ENCODE data around the gene CYLC2. TPM values are rescaled to one million over a fixed set of nuclear protein-coding genes. Genes with fewer than 3 reads are reported as not detected.

Gene CYLC2
- total RNA-seq, 3 donors from 2014 or later (not counting 1 experiment from before 2014, with no cell fraction given): not detected

DNA sequence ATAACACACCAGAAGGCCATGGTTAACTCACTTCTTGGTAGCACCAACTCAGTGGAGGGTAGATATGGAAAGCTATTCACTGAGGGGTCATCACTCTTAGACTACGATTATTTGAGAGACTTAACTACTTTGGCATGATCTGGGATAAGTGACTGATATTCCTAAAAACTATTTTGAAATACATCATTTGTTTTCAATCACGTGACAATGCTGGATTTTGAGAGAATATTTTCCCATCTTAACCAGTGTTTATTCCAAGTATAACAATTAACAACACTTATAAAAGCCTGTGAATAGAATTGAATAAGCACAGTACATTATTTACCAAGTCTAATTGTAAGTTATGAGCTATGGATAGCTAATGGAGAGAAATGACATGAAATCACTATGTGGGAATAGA, 22.4 kb upstream of the CYLC2 start:
- Mint-ChIP-seq H3K27me3 (ENCODE audit: low read depth in 2 of 2) (no peaks in the 10 kb centered on the region), H3K9me3 (peaks cover 25 to 30% of the 10 kb centered on the region in 2 donors), H3K4me1 (no peaks in the 10 kb centered on the region), H3K27ac (no peak overlapping the region), H3K36me3 (peaks cover 26% of the 10 kb centered on the region), H3K4me3 (no peak overlapping the region)
- WGBS (ENCODE audit: insufficient coverage): 100% methylated on average over 1 of the region's 2 CpGs
- H3K4me3 ChIP-seq (ENCODE audit: low read length): no peak overlapping the region
- ATAC-seq (no peak), DNase-seq (no peak)
- no peak overlapping the region for H3K27ac ChIP-seq (ENCODE audit: low read length)
- no peaks in the 10 kb centered on the region for H3K4me1 ChIP-seq (ENCODE audit: control insufficient read depth, insufficient read depth, low read length)
- peaks cover 14% of the 10 kb centered on the region for H3K9me3 ChIP-seq (ENCODE audit: control insufficient read depth, insufficient read depth, low read length)
- intact Hi-C loops (cut with micrococcal nuclease): no loop called here
- TF ChIP-seq, protein P1, sequence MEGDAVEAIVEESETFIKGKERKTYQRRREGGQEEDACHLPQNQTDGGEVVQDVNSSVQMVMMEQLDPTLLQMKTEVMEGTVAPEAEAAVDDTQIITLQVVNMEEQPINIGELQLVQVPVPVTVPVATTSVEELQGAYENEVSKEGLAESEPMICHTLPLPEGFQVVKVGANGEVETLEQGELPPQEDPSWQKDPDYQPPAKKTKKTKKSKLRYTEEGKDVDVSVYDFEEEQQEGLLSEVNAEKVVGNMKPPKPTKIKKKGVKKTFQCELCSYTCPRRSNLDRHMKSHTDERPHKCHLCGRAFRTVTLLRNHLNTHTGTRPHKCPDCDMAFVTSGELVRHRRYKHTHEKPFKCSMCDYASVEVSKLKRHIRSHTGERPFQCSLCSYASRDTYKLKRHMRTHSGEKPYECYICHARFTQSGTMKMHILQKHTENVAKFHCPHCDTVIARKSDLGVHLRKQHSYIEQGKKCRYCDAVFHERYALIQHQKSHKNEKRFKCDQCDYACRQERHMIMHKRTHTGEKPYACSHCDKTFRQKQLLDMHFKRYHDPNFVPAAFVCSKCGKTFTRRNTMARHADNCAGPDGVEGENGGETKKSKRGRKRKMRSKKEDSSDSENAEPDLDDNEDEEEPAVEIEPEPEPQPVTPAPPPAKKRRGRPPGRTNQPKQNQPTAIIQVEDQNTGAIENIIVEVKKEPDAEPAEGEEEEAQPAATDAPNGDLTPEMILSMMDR (IDR thresholded peaks at IDR 0.05): no peak
- no peaks in the 10 kb centered on the region for H3K36me3 ChIP-seq (ENCODE audit: control insufficient read depth, insufficient read depth, low read length)
- no peaks in the 10 kb centered on the region for H3K27me3 ChIP-seq (ENCODE audit: control insufficient read depth, insufficient read depth, low read length)

DNA sequence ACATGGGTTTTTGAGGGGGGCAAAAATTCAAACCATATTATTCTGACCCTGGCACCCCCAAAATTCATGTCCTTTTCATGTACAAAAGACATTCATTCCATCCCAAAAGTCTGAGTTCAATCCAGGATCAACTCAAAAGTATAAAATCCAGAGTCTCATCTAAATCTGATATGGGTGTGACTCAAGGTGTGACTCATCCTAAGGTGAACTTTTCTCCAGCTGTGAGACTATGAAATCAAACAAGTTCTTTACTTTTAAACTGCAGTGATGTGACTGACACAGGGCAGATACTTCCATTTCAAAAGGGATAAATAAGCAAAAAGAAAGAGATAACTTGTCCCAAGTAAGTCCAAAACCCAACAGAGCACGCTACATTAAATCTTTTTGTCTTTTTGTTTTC, 20.6 kb upstream of the CYLC2 start:
- Mint-ChIP-seq H3K27me3 (ENCODE audit: low read depth in 2 of 2) (no peaks in the 10 kb centered on the region), H3K9me3 (peaks cover 17 to 27% of the 10 kb centered on the region in 2 donors), H3K4me3 (no peak overlapping the region), H3K36me3 (peaks cover 19% of the 10 kb centered on the region), H3K4me1 (no peaks in the 10 kb centered on the region), H3K27ac (no peak overlapping the region)
- H3K4me1 ChIP-seq (ENCODE audit: control insufficient read depth, insufficient read depth, low read length): no peaks in the 10 kb centered on the region
- no peaks in the 10 kb centered on the region for H3K27me3 ChIP-seq (ENCODE audit: control insufficient read depth, insufficient read depth, low read length)
- WGBS (ENCODE audit: insufficient coverage): 92% methylated on average over 1 of the region's 1 CpG
- no peaks in the 10 kb centered on the region for H3K36me3 ChIP-seq (ENCODE audit: control insufficient read depth, insufficient read depth, low read length)
- TF ChIP-seq, protein P1 (IDR thresholded peaks at IDR 0.05): no peak
- no peak overlapping the region for H3K4me3 ChIP-seq (ENCODE audit: low read length)
- intact Hi-C loops (cut with micrococcal nuclease): no loop called here
- ATAC-seq (no peak), DNase-seq (no peak)
- H3K9me3 ChIP-seq (ENCODE audit: control insufficient read depth, insufficient read depth, low read length): peaks cover 8% of the 10 kb centered on the region
- no peak overlapping the region for H3K27ac ChIP-seq (ENCODE audit: low read length)

DNA sequence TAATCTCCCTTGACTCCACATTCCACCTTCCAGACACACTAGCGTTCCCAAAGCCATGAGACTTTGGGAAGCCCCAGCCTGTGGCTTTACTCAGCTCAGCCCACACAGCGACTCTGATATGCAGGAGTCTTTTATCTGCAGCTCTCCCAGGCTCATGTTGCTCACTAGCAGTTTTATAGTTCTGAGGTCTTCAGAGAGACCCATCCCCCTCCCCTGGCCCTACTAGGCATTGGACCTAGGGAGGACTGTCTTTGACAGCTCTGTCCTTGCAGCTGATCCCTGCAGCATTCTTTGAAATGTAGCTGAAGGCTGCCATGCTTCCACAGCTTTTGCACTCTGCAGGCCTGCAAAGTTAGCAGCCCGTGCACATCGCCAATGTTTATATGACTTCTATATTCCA, 19.9 kb upstream of the CYLC2 start:
- no peak overlapping the region for H3K4me3 ChIP-seq (ENCODE audit: low read length)
- H3K9me3 Mint-ChIP-seq: peaks cover 18 to 24% of the 10 kb centered on the region in 2 donors
- 79% methylated on average over 4 of the region's 4 CpGs for WGBS (ENCODE audit: insufficient coverage)
- H3K4me3 Mint-ChIP-seq: no peak overlapping the region
- H3K9me3 ChIP-seq (ENCODE audit: control insufficient read depth, insufficient read depth, low read length): peaks cover 8% of the 10 kb centered on the region
- H3K36me3 Mint-ChIP-seq: peaks cover 19% of the 10 kb centered on the region
- intact Hi-C loops (cut with micrococcal nuclease): no loop called here
- H3K27me3 Mint-ChIP-seq (ENCODE audit: low read depth in 2 of 2): no peaks in the 10 kb centered on the region
- DNase-seq (no peak), ATAC-seq (no peak)
- no peak overlapping the region for H3K27ac ChIP-seq (ENCODE audit: low read length)
- H3K27me3 ChIP-seq (ENCODE audit: control insufficient read depth, insufficient read depth, low read length): no peaks in the 10 kb centered on the region
- TF ChIP-seq, protein P1 (IDR thresholded peaks at IDR 0.05): no peak
- H3K4me1 ChIP-seq (ENCODE audit: control insufficient read depth, insufficient read depth, low read length): no peaks in the 10 kb centered on the region
- no peaks in the 10 kb centered on the region for H3K36me3 ChIP-seq (ENCODE audit: control insufficient read depth, insufficient read depth, low read length)
- no peak overlapping the region for H3K27ac Mint-ChIP-seq
- H3K4me1 Mint-ChIP-seq: no peaks in the 10 kb centered on the region

DNA sequence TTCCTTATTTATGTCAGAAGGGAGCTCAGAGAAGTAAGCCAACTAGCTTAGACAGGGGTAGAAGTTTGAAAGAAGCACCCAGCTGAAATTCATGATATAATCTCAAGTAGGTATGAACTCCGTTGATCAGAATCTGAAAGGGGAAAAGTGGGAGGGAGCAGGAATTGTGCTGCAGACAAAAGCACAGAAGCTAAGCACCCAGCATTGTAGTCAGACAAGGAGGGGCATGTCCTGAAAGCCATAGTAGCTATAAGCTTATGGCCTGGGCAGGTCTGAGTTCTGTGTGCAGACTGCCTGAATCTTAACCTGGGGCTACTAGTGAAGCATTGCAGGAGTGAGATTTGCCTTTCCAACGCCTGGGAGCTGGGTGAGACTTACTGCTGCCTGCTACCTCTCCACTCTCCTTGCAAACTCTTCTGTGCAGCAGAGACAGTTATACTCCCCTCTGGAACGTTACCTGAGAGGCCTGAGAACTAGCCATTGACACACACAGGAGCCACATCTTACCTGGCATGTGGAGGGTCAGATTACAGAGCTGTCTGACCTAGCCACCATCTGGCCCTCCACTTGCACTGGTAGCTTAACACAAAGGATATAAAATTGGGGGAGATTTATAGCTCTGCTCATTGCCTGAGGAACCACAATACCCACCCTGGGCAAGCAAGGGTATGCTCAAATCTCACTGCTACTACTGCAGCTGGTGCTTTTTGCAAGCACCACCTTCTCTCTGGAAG, 9.8 kb upstream of the CYLC2 start:
- Histone ChIP-seq H3K4me1 (ENCODE audit: control insufficient read depth, insufficient read depth, low read length) (no peaks in the 10 kb centered on the region), H3K27ac (ENCODE audit: low read length) (no peak overlapping the region), H3K4me3 (ENCODE audit: low read length) (no peak overlapping the region), H3K36me3 (ENCODE audit: control insufficient read depth, insufficient read depth, low read length) (no peaks in the 10 kb centered on the region), H3K27me3 (ENCODE audit: control insufficient read depth, insufficient read depth, low read length) (no peaks in the 10 kb centered on the region), H3K9me3 (ENCODE audit: control insufficient read depth, insufficient read depth, low read length) (peaks cover 11% of the 10 kb centered on the region)
- no peak overlapping the region for H3K4me3 Mint-ChIP-seq
- H3K27me3 Mint-ChIP-seq (ENCODE audit: low read depth in 2 of 2): no peaks in the 10 kb centered on the region
- WGBS (ENCODE audit: insufficient coverage): 57% methylated on average over 3 of the region's 3 CpGs
- H3K9me3 Mint-ChIP-seq: peaks cover 13 to 15% of the 10 kb centered on the region in 2 donors
- ATAC-seq (no peak), DNase-seq (no peak)
- H3K27ac Mint-ChIP-seq: no peak overlapping the region
- H3K36me3 Mint-ChIP-seq: peaks cover 16% of the 10 kb centered on the region
- intact Hi-C loops (cut with micrococcal nuclease): no loop called here
- TF ChIP-seq, protein P1 (IDR thresholded peaks at IDR 0.05): no peak
- H3K4me1 Mint-ChIP-seq: no peaks in the 10 kb centered on the region

Measured in natural killer cell (primary cell).